Raji (cell line): Measurements from ENCODE around the gene ZFYVE19.

ENCODE experiments used
- POLR2A ChIP-seq: IDR thresholded peaks from 2 replicates; pipeline ENCODE4 v1.6.1; 2011; ENCODE audit warnings: low read depth, low read length, control low read depth; ENCODE audit not compliant: insufficient read depth

The ZFYVE19 gene

GRCh38 chr15:40825661-40826422, 19.0 kb downstream of the ZFYVE19 start:
- TF ChIP-seq POLR2A, result no peak

DNA sequence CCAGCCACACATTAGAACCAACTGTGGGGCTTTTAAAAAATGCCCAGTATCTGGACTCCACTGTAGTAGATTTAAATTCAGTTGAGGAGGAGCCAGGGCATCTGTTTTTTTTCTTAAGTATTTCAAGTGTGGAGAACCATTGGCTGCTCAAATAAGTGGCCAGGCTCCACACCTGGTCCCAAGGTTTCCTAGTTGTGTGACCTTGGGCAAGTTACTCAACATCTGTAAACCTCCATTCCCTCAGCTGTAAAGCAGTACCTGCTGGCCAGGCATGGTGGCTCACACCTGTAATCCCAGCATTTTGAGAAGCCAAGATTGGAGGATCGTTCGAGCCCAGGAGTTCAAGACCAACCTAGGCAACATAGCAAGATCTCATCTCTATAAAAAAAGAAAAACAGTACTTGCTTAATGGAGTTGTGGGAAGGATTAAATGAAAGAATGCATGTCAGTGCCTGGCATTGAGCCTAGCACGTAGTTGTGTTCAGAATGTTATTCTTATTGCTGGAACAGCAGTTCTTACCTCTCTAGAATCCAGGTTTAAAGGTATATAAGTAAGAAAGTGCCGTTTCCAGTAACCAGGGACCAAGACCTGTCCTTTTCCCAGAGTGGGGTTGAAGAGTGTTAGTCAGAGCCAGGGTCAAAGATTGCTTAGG, 19.7 kb downstream of the ZFYVE19 start:
- TF ChIP-seq POLR2A, result no peak

GRCh38 chr15:40828447-40829036, 21.7 kb downstream of the ZFYVE19 start, which contains the start of gene PPP1R14D:
PPP1R14D (minus strand) TSS chr15:40828708; CDS start chr15:40828641, 67 bp downstream.
- TF ChIP-seq POLR2A, result no peak

- no peak for TF ChIP-seq POLR2A
These were observed 22.2 kb downstream of the ZFYVE19 start for GRCh38 chr15:40829115-40829514.

- TF ChIP-seq POLR2A, result no peak
These were observed 24.0 kb downstream of the ZFYVE19 start for GRCh38 chr15:40830884-40831283.

GRCh38 chr15:40831861-40832260, 25.0 kb downstream of the ZFYVE19 start:
- TF ChIP-seq POLR2A, result no peak

DNA sequence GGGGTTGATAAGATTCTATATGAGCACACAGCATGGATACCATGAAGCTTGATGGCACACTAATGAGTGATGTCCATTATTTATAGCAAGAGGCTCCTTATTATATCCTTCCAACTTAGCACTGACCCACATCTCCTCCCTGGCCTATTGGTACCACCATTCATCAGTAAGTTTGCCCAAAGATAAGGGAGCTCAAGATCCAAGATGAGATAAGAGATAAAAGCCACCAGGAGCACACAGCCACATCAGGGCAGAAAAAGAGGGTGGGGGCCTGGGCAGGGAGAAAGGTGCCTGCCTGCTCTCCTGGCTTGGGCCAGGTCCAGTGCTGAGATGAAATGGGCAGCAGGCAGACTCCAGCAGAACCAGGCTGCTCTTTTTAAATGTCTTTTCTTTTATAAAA, 26.0 kb downstream of the ZFYVE19 start:
- no peak for TF ChIP-seq POLR2A

GRCh38 chr15:40836020-40836419, 29.1 kb downstream of the ZFYVE19 start:
- TF ChIP-seq POLR2A, result no peak

DNA sequence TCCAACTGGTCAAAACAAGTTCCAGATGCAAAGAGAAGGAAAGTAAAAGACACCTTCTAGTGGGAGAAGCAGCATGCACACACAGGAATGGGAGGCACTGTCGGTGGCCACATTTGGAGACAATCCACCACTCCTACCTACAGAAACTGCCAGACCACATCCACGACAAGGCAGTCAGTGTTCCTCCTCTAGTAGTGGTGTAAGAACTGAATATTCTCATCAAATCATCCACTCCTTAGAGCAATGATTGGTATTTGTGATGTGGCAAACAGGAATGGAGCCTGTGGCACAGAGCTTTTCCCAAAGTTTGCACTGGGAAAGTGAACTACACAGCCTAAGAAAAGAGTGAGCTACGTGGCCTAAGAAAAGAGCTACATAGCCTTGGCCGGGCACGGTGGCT, 31.9 kb downstream of the ZFYVE19 start:
- no peak for TF ChIP-seq POLR2A

- TF ChIP-seq POLR2A, result no peak
These were observed 34.9 kb downstream of the ZFYVE19 start for GRCh38 chr15:40841741-40842140.

GRCh38 chr15:40843261-40843884, 36.5 kb downstream of the ZFYVE19 start:
- TF ChIP-seq POLR2A, result no peak

GRCh38 chr15:40843885-40844695, 37.2 kb downstream of the ZFYVE19 start, which contains the start of gene SPINT1:
SPINT1 (plus strand) TSS chr15:40844048; CDS start chr15:40844555, 507 bp downstream.
- TF ChIP-seq POLR2A, result no peak

- no peak for TF ChIP-seq POLR2A
These were observed 37.8 kb downstream of the ZFYVE19 start for GRCh38 chr15:40844696-40845030.

GRCh38 chr15:40845036-40845435, 38.1 kb downstream of the ZFYVE19 start:
- no peak for TF ChIP-seq POLR2A
